Stomach (tissue), 4 donors: ENCODE data around the gene JAG2.

Experiments used
- CTCF ChIP-seq, 7 experiments: fragments of 450-650 bp in 4 of 7; fragments of 200-600 bp in 3 of 7; sonication (generic) in 3 of 7; IDR thresholded peaks; one replicate each; pipeline ENCODE4 v1.5.1; 2016 to 2019; ENCODE audit warnings: antibody characterized with exemption in 7 of 7, control low read depth in 2 of 7, mild to moderate bottlenecking in 1 of 7
- EP300 ChIP-seq: sonication (generic); formaldehyde crosslinking; IDR thresholded peaks from one replicate; pipeline ENCODE4 v1.6.1; 2017; ENCODE audit warnings: antibody characterized with exemption
- POLR2A ChIP-seq, 4 donors: fragments of 450-650 bp; IDR thresholded peaks; one replicate each; pipeline ENCODE4 v1.6.1; 2016; ENCODE audit warnings: antibody characterized with exemption in 4 of 4, control low read depth in 2 of 4, mild to moderate bottlenecking in 1 of 4, moderate library complexity in 1 of 4
- POLR2AphosphoS5 ChIP-seq, 3 donors: sonication (generic); formaldehyde crosslinking; IDR thresholded peaks; one replicate each; pipeline ENCODE4 v1.6.1; 2016; ENCODE audit warnings: antibody characterized with exemption in 3 of 3

GRCh38 chr14:105093431-105094192, 75.0 kb downstream of the JAG2 start:
- TF ChIP-seq CTCF (IDR thresholded peaks at IDR 0.05) (peak in 3 of 7 experiments; percentile 14 to 32 (median 26)), POLR2AphosphoS5 (IDR thresholded peaks at IDR 0.05) (peak in 2 of 3 donors; percentile 47 to 72), POLR2A (IDR thresholded peaks at IDR 0.05) (peak in 1 of 4 donors; percentile 10), EP300 (no peak)
